ENCODE measurements around the gene FUZ. TPM values are rescaled to one million over a fixed set of nuclear protein-coding genes. Genes with fewer than 3 reads are reported as not detected.
"Not testable (repeated sequence)": the region's sequence is repeated elsewhere in the genome, so short reads cannot be mapped to it uniquely, and the experiment has no call there.

FUZ gene
- polyA plus RNA-seq, 4 donors: 4.1 to 21.0 (median 10.0) TPM

GRCh38 chr19:49830766-49831165 is 17.7 kb upstream of the FUZ start:
- FAIRE-seq: no peak
- WGBS, 3 donors: 94 to 99% (median 95%) methylated on average over 12 of the region's 12 CpGs
- Histone ChIP-seq H3K9me3 (ENCODE audit: control insufficient read depth in 2 of 2, insufficient read depth in 1 of 2, low read depth in 1 of 2, low read length in 1 of 2) (no peaks in the 10 kb centered on the region), H3K4me1 (ENCODE audit: control insufficient read depth in 3 of 3, insufficient read depth in 2 of 3, low read depth in 1 of 3, low read length in 2 of 3) (no peaks in the 10 kb centered on the region), H3K27ac (ENCODE audit: low read depth in 1 of 3, low read length in 2 of 3) (no peak overlapping the region), H3K4me3 (ENCODE audit: low read depth in 1 of 3, low read length in 3 of 3) (no peak overlapping the region), H3K27me3 (ENCODE audit: control insufficient read depth in 3 of 3, insufficient read depth in 3 of 3, low read length in 3 of 3) (no peaks in the 10 kb centered on the region), H3K36me3 (ENCODE audit: control insufficient read depth in 3 of 3, insufficient read depth in 2 of 3, low read depth in 1 of 3, low read length in 3 of 3) (peaks cover 28 to 96% (median 28%) of the 10 kb centered on the region in 3 donors)
- no peak for DNase-seq

- WGBS, 3 donors: 93 to 98% (median 97%) methylated on average over 18 of the region's 18 CpGs
- Histone ChIP-seq H3K27me3 (ENCODE audit: control insufficient read depth in 3 of 3, insufficient read depth in 3 of 3, low read length in 3 of 3) (no peaks in the 10 kb centered on the region), H3K27ac (ENCODE audit: low read depth in 1 of 3, low read length in 2 of 3) (no peak overlapping the region), H3K36me3 (ENCODE audit: control insufficient read depth in 3 of 3, insufficient read depth in 2 of 3, low read depth in 1 of 3, low read length in 3 of 3) (peaks cover 22 to 91% (median 25%) of the 10 kb centered on the region in 3 donors), H3K9me3 (ENCODE audit: control insufficient read depth in 2 of 2, insufficient read depth in 1 of 2, low read depth in 1 of 2, low read length in 1 of 2) (no peaks in the 10 kb centered on the region), H3K4me3 (ENCODE audit: low read depth in 1 of 3, low read length in 3 of 3) (no peak overlapping the region), H3K4me1 (ENCODE audit: control insufficient read depth in 3 of 3, insufficient read depth in 2 of 3, low read depth in 1 of 3, low read length in 2 of 3) (no peaks in the 10 kb centered on the region)
- no peak for DNase-seq
- FAIRE-seq: no peak
Measured at GRCh38 chr19:49829721-49830120, 16.6 kb upstream of the FUZ start.

GRCh38 chr19:49829200-49829599 is 16.1 kb upstream of the FUZ start:
- no peak overlapping the region for H3K27ac ChIP-seq (ENCODE audit: low read depth in 1 of 3, low read length in 2 of 3)
- DNase-seq: no peak
- WGBS, 3 donors: 88 to 92% (median 91%) methylated on average over 8 of the region's 8 CpGs
- H3K36me3 ChIP-seq (ENCODE audit: control insufficient read depth in 3 of 3, insufficient read depth in 2 of 3, low read depth in 1 of 3, low read length in 3 of 3): peaks cover 18 to 90% (median 20%) of the 10 kb centered on the region in 3 donors
- no peaks in the 10 kb centered on the region for H3K9me3 ChIP-seq (ENCODE audit: control insufficient read depth in 2 of 2, insufficient read depth in 1 of 2, low read depth in 1 of 2, low read length in 1 of 2)
- no peaks in the 10 kb centered on the region for H3K4me1 ChIP-seq (ENCODE audit: control insufficient read depth in 3 of 3, insufficient read depth in 2 of 3, low read depth in 1 of 3, low read length in 2 of 3)
- FAIRE-seq: no peak
- H3K27me3 ChIP-seq (ENCODE audit: control insufficient read depth in 3 of 3, insufficient read depth in 3 of 3, low read length in 3 of 3): no peaks in the 10 kb centered on the region
- no peak overlapping the region for H3K4me3 ChIP-seq (ENCODE audit: low read depth in 1 of 3, low read length in 3 of 3)

- H3K9me3 ChIP-seq (ENCODE audit: control insufficient read depth in 2 of 2, insufficient read depth in 1 of 2, low read depth in 1 of 2, low read length in 1 of 2): no peaks in the 10 kb centered on the region
- H3K36me3 ChIP-seq (ENCODE audit: control insufficient read depth in 3 of 3, insufficient read depth in 2 of 3, low read depth in 1 of 3, low read length in 3 of 3): peaks cover 13 to 88% (median 15%) of the 10 kb centered on the region in 3 donors
- DNase-seq (no peak), FAIRE-seq (no peak)
- no peak overlapping the region for H3K4me3 ChIP-seq (ENCODE audit: low read depth in 1 of 3, low read length in 3 of 3)
- WGBS, 3 donors: 91 to 95% (median 91%) methylated on average over 14 of the region's 14 CpGs
- no peaks in the 10 kb centered on the region for H3K27me3 ChIP-seq (ENCODE audit: control insufficient read depth in 3 of 3, insufficient read depth in 3 of 3, low read length in 3 of 3)
- H3K27ac ChIP-seq (ENCODE audit: low read depth in 1 of 3, low read length in 2 of 3): no peak overlapping the region
- no peaks in the 10 kb centered on the region for H3K4me1 ChIP-seq (ENCODE audit: control insufficient read depth in 3 of 3, insufficient read depth in 2 of 3, low read depth in 1 of 3, low read length in 2 of 3)
Measured at GRCh38 chr19:49827034-49827433, 13.9 kb upstream of the FUZ start.

GRCh38 chr19:49824662-49825061 is 11.6 kb upstream of the FUZ start:
- Histone ChIP-seq H3K36me3 (ENCODE audit: control insufficient read depth in 3 of 3, insufficient read depth in 2 of 3, low read depth in 1 of 3, low read length in 3 of 3) (peaks cover 4 to 79% (median 4%) of the 10 kb centered on the region in 3 donors), H3K9me3 (ENCODE audit: control insufficient read depth in 2 of 2, insufficient read depth in 1 of 2, low read depth in 1 of 2, low read length in 1 of 2) (no peaks in the 10 kb centered on the region), H3K4me1 (ENCODE audit: control insufficient read depth in 3 of 3, insufficient read depth in 2 of 3, low read depth in 1 of 3, low read length in 2 of 3) (peaks cover 0 to 14% (median 0%) of the 10 kb centered on the region in 3 donors), H3K27me3 (ENCODE audit: control insufficient read depth in 3 of 3, insufficient read depth in 3 of 3, low read length in 3 of 3) (no peaks in the 10 kb centered on the region), H3K27ac (ENCODE audit: low read depth in 1 of 3, low read length in 2 of 3) (no peak overlapping the region), H3K4me3 (ENCODE audit: low read depth in 1 of 3, low read length in 3 of 3) (no peak overlapping the region)
- 88 to 90% (median 90%) methylated on average over 6 of the region's 6 CpGs for WGBS, 3 donors
- DNase-seq: no peak
- FAIRE-seq: no peak

- no peaks in the 10 kb centered on the region for H3K27me3 ChIP-seq (ENCODE audit: control insufficient read depth in 3 of 3, insufficient read depth in 3 of 3, low read length in 3 of 3)
- peaks cover 4 to 23% (median 5%) of the 10 kb centered on the region in 3 donors for H3K4me1 ChIP-seq (ENCODE audit: control insufficient read depth in 3 of 3, insufficient read depth in 2 of 3, low read depth in 1 of 3, low read length in 2 of 3)
- DNase-seq (no peak), FAIRE-seq (no peak)
- WGBS, 3 donors: 86 to 89% (median 87%) methylated on average over 12 of the region's 12 CpGs
- no peak overlapping the region for H3K4me3 ChIP-seq (ENCODE audit: low read depth in 1 of 3, low read length in 3 of 3)
- H3K9me3 ChIP-seq (ENCODE audit: control insufficient read depth in 2 of 2, insufficient read depth in 1 of 2, low read depth in 1 of 2, low read length in 1 of 2): no peaks in the 10 kb centered on the region
- H3K27ac ChIP-seq (ENCODE audit: low read depth in 1 of 3, low read length in 2 of 3): no peak overlapping the region
- peaks cover 4 to 67% (median 4%) of the 10 kb centered on the region in 3 donors for H3K36me3 ChIP-seq (ENCODE audit: control insufficient read depth in 3 of 3, insufficient read depth in 2 of 3, low read depth in 1 of 3, low read length in 3 of 3)
Measured at GRCh38 chr19:49823472-49823871, 10.4 kb upstream of the FUZ start.

- no peak for FAIRE-seq
- WGBS, 3 donors: 33 to 69% (median 40%) methylated on average over 10 of the region's 10 CpGs
- Histone ChIP-seq H3K4me3 (ENCODE audit: low read depth in 1 of 3, low read length in 3 of 3) (no peak overlapping the region), H3K9me3 (ENCODE audit: control insufficient read depth in 2 of 2, insufficient read depth in 1 of 2, low read depth in 1 of 2, low read length in 1 of 2) (no peaks in the 10 kb centered on the region), H3K36me3 (ENCODE audit: control insufficient read depth in 3 of 3, insufficient read depth in 2 of 3, low read depth in 1 of 3, low read length in 3 of 3) (peaks cover 0 to 40% (median 3%) of the 10 kb centered on the region in 3 donors), H3K27me3 (ENCODE audit: control insufficient read depth in 3 of 3, insufficient read depth in 3 of 3, low read length in 3 of 3) (no peaks in the 10 kb centered on the region), H3K27ac (ENCODE audit: low read depth in 1 of 3, low read length in 2 of 3) (peak overlapping the region in 1 of 3 donors; percentile 65), H3K4me1 (ENCODE audit: control insufficient read depth in 3 of 3, insufficient read depth in 2 of 3, low read depth in 1 of 3, low read length in 2 of 3) (peaks cover 4 to 23% (median 5%) of the 10 kb centered on the region in 3 donors)
- DNase-seq: peak; percentile 59 to 73
Measured at GRCh38 chr19:49820125-49820524, 7.0 kb upstream of the FUZ start.

- not testable (repeated sequence) for H3K27me3 ChIP-seq (ENCODE audit: control insufficient read depth in 3 of 3, insufficient read depth in 3 of 3, low read length in 3 of 3); FAIRE-seq; DNase-seq; H3K9me3 ChIP-seq (ENCODE audit: control insufficient read depth in 2 of 2, insufficient read depth in 1 of 2, low read depth in 1 of 2, low read length in 1 of 2)
- H3K27ac ChIP-seq (ENCODE audit: low read depth in 1 of 3, low read length in 2 of 3): peak overlapping the region in 1 of 3 donors; percentile 94
- H3K4me1 ChIP-seq (ENCODE audit: control insufficient read depth in 3 of 3, insufficient read depth in 2 of 3, low read depth in 1 of 3, low read length in 2 of 3): peaks cover 4 to 23% (median 5%) of the 10 kb centered on the region in 3 donors
- 61 to 78% (median 65%) methylated on average over 7 of the region's 7 CpGs for WGBS, 3 donors
- H3K4me3 ChIP-seq (ENCODE audit: low read depth in 1 of 3, low read length in 3 of 3): peak overlapping the region; percentile 59 to 93 (median 69)
- H3K36me3 ChIP-seq (ENCODE audit: control insufficient read depth in 3 of 3, insufficient read depth in 2 of 3, low read depth in 1 of 3, low read length in 3 of 3): peaks cover 0 to 37% (median 3%) of the 10 kb centered on the region in 3 donors
Measured at GRCh38 chr19:49819452-49820115, 6.5 kb upstream of the FUZ start.

Measured in small intestine (tissue), 7 donors.